ENCODE data around the gene SGK1.
"Not testable (repeated sequence)": the region's sequence is repeated elsewhere in the genome, so short reads cannot be mapped to it uniquely, and the experiment has no call there.

The SGK1 gene

DNA sequence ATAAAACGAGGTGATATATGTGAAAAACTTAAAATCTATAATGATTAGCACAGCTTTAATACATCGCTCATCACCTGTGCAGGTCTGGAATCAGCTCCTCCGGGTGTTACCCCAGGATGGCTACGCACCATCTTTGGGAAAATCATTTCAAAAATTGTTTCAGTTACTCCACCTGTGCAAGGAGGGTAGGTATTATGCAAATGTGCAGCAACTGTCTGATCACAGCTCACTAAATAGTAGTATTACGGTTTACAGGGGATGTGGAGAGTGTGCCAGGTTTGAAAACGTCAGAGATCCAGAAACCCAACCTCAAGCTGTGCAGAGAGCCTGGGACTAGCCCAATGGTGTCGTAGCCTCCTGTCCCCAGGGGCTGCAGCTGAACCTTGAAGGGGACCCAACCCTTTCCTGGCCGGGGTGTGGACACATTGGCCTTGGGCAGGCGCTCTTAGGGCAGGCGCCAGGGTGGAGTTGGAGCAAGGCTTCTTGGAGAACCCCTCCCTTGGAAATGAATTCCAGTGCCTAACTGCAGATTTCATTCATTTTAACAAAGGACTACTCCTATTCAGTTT lies 24.2 kb upstream of the SGK1 start:
- no peak for DNase-seq
- Mint-ChIP-seq H3K9me3 (no peaks in the 10 kb centered on the region), H3K4me1 (ENCODE audit: low read depth) (peaks cover 11% of the 10 kb centered on the region), H3K27ac (no peak overlapping the region), H3K27me3 (no peaks in the 10 kb centered on the region), H3K36me3 (ENCODE audit: low read depth) (no peaks in the 10 kb centered on the region), H3K4me3 (no peak overlapping the region)

DNA sequence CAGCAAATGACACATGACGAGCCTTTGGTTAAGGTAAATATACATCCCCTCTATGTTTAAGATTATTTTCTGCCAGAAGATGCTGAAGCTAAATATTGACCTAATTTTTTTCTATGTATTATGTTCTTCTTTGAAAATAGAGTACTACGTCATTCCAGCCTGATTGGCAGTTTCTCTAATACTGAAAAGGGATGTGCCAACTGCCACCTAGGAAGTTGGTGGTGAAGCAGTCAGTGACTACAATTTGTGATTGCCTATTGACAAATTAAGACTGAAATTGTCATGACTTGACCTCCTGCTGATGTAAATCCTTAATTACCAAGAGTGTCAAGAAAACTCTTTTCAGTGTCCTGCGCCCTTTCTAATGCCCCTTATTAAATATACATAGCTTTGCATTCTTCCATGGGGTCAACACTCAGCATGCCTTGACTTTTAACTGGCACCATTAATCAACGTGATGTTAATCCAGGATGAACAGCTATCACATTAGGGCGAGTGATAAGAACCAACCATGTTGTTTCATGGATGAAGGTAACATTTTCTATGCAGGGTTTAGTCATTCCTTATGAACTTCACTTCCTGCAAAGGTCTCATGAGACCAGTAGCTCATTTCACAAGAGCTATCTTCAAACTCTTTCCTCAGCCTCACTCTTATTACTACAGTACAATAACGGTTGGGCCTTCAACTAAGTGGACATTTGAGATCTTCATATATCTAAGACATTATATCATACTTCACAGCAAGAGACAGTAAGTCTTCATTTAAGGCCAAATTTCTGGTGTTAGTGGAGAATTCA lies 22.5 kb upstream of the SGK1 start:
- DNase-seq = no peak
- no peaks in the 10 kb centered on the region for H3K9me3 Mint-ChIP-seq
- no peak overlapping the region for H3K4me3 Mint-ChIP-seq
- H3K36me3 Mint-ChIP-seq (ENCODE audit: low read depth) = no peaks in the 10 kb centered on the region
- peaks cover 6% of the 10 kb centered on the region for H3K4me1 Mint-ChIP-seq (ENCODE audit: low read depth)
- H3K27ac Mint-ChIP-seq = no peak overlapping the region
- H3K27me3 Mint-ChIP-seq = no peaks in the 10 kb centered on the region

DNA sequence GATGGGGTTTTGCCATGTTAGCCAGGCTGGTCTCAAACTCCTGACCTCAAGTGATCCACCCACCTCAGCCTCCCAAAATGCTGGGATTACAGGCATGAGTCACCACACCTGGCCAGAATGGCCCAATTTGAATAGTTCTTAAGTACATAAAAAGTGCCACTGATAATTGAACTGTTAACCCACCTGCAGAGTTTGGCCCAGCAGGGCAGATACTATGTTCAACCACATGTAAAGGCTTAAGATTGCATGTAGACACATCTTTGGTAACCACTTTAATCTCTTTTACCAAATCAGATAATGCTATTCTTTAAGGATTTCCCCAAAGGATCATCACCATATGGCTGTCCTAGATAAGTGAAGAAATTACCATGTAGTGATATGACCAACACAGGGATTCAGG lies 21.3 kb upstream of the SGK1 start:
- Mint-ChIP-seq H3K4me1 (ENCODE audit: low read depth) (peaks cover 6% of the 10 kb centered on the region), H3K27ac (no peak overlapping the region), H3K36me3 (ENCODE audit: low read depth) (no peaks in the 10 kb centered on the region), H3K4me3 (no peak overlapping the region), H3K9me3 (no peaks in the 10 kb centered on the region), H3K27me3 (no peaks in the 10 kb centered on the region)
- no peak for DNase-seq

DNA sequence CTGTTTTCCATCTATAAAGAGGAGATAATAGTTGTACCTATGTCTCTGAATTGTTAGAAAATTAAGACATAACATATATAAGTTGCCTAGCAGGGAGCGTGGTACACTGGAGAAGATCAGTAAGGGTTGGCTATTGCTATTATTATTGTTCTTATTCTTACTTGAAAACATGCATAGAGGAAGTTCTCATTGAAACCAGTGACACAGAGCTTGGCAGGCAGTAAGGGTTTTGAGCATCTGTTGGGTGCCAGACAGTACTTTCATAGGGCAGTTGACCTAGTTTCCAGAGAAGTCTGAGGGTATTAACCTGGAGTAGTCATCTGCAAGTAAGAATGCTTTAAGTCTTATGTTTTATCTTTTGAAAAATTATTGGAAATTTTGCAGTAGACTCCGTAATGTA lies 13.3 kb upstream of the SGK1 start:
- no peak overlapping the region for H3K4me3 Mint-ChIP-seq

DNA sequence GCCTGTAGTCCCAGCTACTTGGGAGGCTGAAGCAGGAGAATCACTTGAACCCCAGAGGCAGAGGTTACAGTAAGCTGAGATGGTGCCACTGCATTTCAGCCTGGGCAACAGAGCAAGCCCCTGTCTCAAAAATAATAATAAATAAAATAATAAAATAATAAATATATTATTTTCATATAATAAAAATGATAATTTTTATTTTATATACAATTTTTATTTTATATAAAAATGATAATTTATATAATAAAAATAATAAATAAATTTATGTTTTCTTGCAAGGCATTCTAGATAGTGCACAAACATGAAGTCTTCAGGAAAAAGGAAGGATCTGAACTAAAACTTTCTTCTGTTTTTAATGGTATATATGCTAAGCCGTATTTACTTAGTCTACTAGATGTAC lies 12.6 kb upstream of the SGK1 start:
- Mint-ChIP-seq H3K36me3 (ENCODE audit: low read depth) (no peaks in the 10 kb centered on the region), H3K27ac (no peak overlapping the region), H3K27me3 (no peaks in the 10 kb centered on the region), H3K9me3 (peaks cover 6% of the 10 kb centered on the region), H3K4me1 (ENCODE audit: low read depth) (no peaks in the 10 kb centered on the region), H3K4me3 (no peak overlapping the region)
- DNase-seq = no peak

More for the DNA sequence above, 13.3 kb upstream of the SGK1 start:
- Mint-ChIP-seq H3K9me3 (peaks cover 2% of the 10 kb centered on the region), H3K4me1 (ENCODE audit: low read depth) (no peaks in the 10 kb centered on the region), H3K36me3 (ENCODE audit: low read depth) (no peaks in the 10 kb centered on the region), H3K27me3 (no peaks in the 10 kb centered on the region), H3K27ac (no peak overlapping the region)
- DNase-seq = no peak

DNA sequence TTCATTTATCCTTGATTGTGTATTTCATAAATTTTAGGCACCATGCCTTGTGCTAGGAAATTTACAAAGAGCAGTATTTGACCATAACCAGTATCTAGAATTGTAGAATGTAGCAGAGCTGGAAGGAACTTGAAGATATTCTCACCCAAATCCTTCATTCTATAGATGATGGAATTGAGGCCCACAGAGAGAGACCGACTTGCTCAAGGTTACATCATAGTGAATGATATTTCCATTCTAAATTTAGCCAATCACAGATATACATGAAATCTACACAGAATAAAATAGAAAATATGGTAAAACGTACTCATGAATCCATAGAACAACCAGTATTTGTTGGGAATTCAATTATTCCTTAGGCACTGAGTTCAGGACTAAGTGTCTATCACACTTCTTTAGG lies 10.9 kb upstream of the SGK1 start:
- Mint-ChIP-seq H3K4me3 (no peak overlapping the region), H3K27me3 (no peaks in the 10 kb centered on the region), H3K9me3 (peaks cover 8% of the 10 kb centered on the region), H3K4me1 (ENCODE audit: low read depth) (peaks cover under 1% of the 10 kb centered on the region), H3K27ac (no peak overlapping the region), H3K36me3 (ENCODE audit: low read depth) (no peaks in the 10 kb centered on the region)
- DNase-seq = no peak

DNA sequence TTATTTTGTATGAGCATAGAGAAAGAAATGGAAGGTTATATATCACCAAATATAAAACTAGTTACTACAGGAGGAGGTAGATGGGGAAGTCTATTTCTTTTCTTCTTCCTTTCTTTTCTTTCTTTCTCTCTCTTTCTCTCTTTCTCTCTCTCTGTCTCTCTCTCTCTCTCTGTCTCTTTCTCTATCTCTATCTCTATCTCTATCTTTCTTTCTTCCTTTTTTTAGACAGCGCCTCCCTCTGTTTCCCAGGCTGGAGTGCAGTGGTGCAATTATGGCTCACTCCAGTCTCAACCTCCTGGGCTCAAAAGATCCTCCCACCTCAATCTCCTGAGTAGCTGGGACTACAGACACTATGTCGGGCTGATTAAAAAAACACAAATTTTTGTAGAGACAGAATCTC lies 10.2 kb upstream of the SGK1 start:
- no peaks in the 10 kb centered on the region for H3K27me3 Mint-ChIP-seq
- no peak overlapping the region for H3K27ac Mint-ChIP-seq
- peaks cover 6% of the 10 kb centered on the region for H3K4me1 Mint-ChIP-seq (ENCODE audit: low read depth)
- H3K9me3 Mint-ChIP-seq = peaks cover 8% of the 10 kb centered on the region
- no peaks in the 10 kb centered on the region for H3K36me3 Mint-ChIP-seq (ENCODE audit: low read depth)
- H3K4me3 Mint-ChIP-seq = no peak overlapping the region
- DNase-seq = no peak

DNA sequence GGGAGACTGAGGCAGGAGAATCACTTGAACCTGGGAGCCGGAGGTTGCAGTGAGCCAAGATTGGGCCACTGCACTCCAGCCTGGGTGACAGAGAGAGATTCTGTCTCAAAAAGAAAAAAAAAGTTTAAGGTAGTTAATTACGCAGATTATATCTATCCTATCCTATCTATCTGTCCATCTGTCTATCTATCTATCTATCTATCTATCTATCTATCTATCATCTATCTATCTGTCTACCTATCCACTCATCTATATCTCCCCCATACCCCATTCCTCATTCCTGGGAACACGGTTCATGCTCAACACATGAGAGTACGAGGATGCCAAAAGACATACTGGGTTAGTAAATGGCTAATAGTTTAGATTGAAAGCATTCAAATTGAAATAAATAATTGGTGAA lies 8.3 kb upstream of the SGK1 start:
- H3K4me1 Mint-ChIP-seq (ENCODE audit: low read depth); H3K27me3 Mint-ChIP-seq; H3K27ac Mint-ChIP-seq; H3K36me3 Mint-ChIP-seq (ENCODE audit: low read depth); H3K4me3 Mint-ChIP-seq; H3K9me3 Mint-ChIP-seq; DNase-seq: not testable (repeated sequence)

DNA sequence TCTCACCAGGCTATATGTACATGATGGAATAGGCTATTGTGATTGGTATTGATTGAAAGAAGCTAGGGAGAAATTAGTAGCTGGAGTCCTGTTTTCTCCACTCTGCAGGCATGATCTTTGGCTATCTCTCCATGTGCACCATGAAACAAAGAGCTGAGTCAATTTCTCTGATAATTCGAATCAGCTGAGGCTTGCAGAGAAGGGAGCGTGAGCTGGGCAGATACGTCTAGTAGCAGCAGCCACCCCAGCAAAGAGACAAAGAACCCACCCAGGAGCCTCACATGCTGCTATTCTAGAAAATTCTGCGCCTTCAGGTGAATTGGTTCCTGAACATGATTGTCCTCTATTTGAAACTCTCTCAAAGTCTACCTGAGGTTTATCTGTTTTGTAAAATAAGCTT lies 6.9 kb upstream of the SGK1 start:
- no peak for DNase-seq
- Mint-ChIP-seq H3K9me3 (peaks cover 8% of the 10 kb centered on the region), H3K4me1 (ENCODE audit: low read depth) (peaks cover 6% of the 10 kb centered on the region), H3K27ac (no peak overlapping the region), H3K4me3 (no peak overlapping the region), H3K27me3 (peaks cover 2% of the 10 kb centered on the region), H3K36me3 (ENCODE audit: low read depth) (no peaks in the 10 kb centered on the region)

DNA sequence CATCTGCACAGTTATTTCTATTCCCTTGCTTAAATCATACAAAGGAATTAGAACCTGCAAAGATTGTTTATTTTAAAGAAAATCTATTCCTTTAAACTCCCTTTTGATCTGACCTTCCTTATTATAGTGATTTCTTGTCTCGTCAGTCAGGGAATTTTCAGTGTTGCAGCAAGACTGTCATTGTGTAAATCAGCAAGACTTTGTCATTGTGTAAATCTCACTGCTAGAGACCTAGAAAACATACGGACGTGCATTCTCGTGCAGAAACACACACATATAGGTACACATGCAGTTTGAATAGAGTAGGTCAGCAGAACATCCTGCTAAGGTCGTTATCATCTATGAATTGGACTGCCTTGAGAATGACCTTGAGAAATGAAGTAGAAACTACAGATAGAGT lies 6.2 kb upstream of the SGK1 start:
- Mint-ChIP-seq H3K27me3 (peaks cover 5% of the 10 kb centered on the region), H3K36me3 (ENCODE audit: low read depth) (no peaks in the 10 kb centered on the region), H3K4me3 (no peak overlapping the region), H3K4me1 (ENCODE audit: low read depth) (peaks cover 6% of the 10 kb centered on the region), H3K27ac (no peak overlapping the region), H3K9me3 (peaks cover 8% of the 10 kb centered on the region)
- DNase-seq = no peak

DNA sequence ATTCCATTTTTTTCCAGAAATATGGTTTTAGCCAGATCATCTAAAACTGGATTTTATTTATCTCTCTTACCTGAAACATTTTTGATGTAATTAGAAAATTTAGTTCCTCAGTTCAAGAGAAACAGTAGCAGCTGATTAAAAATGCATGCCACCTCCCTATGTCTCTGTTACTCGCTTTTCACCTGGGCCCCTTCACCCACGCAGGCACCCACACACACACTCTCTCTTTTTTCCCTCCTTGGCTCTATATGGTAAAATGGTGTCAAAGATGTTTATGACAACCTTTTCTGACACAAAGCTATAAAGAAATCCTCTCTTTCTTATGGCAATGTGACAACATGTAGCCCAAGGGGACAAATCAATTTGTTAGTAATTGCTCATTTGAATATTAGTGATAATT lies 5.8 kb upstream of the SGK1 start:
- Mint-ChIP-seq H3K27ac (no peak overlapping the region), H3K36me3 (ENCODE audit: low read depth) (no peaks in the 10 kb centered on the region), H3K27me3 (peaks cover 10% of the 10 kb centered on the region), H3K4me1 (ENCODE audit: low read depth) (peaks cover 6% of the 10 kb centered on the region), H3K9me3 (peaks cover 8% of the 10 kb centered on the region), H3K4me3 (no peak overlapping the region)
- no peak for DNase-seq

DNA sequence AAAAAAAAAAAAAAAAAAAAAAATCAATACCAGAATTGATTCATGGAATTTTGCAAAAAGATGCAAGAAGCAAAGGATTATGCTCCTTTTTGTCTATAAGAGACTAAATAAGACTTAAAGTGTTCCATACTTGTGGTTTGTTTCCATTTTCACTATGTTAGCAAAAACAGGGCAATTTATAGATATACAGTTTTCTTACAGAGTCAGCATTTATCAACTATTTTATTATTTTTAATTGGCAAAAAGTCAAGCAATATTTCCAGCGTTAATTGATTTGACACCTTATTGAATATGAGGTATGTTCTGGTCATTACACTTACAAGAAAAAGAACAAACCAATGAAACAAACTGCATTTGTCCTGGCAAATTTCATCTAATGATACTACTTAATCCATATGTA lies 5.4 kb upstream of the SGK1 start:
- Mint-ChIP-seq H3K27me3 (peaks cover 12% of the 10 kb centered on the region), H3K9me3 (peaks cover 8% of the 10 kb centered on the region), H3K27ac (no peak overlapping the region), H3K4me3 (no peak overlapping the region), H3K4me1 (ENCODE audit: low read depth) (peaks cover 7% of the 10 kb centered on the region), H3K36me3 (ENCODE audit: low read depth) (no peaks in the 10 kb centered on the region)
- DNase-seq = no peak

DNA sequence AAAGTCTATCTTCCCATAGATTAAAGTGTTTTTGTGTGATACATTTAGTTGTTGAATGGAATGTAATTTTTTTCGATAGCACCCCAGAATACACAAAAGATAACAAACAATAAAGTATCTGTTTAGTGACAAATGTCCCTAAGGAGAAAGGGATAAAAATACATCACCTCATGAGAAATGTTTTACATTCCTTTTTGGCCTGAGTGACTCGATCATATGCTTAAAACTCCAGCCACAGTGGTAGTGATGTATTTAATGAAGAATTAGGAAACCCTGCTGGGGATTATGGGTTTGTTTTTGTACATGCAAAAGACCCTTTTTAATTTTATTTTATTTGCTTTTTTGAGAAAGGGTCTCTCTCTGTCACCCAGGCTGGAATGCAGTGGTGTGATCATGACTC lies 4.3 kb upstream of the SGK1 start:
- H3K27ac Mint-ChIP-seq = no peak overlapping the region
- H3K9me3 Mint-ChIP-seq = peaks cover 8% of the 10 kb centered on the region
- no peak overlapping the region for H3K4me3 Mint-ChIP-seq
- H3K4me1 Mint-ChIP-seq (ENCODE audit: low read depth) = peaks cover 18% of the 10 kb centered on the region
- no peak for DNase-seq
- peaks cover 22% of the 10 kb centered on the region for H3K27me3 Mint-ChIP-seq
- no peaks in the 10 kb centered on the region for H3K36me3 Mint-ChIP-seq (ENCODE audit: low read depth)

DNA sequence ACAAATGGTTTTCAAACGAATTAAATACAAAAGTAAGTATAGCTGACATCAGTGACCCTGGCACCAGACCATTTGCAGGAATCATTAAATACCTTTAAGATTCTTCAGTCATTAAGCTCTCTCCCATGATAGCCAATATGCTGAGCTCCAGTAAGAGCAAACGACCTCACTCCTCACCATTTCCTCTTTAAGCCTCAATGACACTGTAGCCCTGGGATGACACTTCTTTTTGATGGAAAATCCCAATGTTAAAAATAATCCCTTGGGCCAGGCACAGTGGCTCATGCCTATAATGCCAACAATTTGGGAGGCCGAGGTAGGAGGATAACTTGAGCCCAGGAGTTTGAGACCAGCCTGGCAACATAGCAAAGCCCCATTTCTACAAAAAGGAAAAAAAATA lies 3.3 kb upstream of the SGK1 start:
- Mint-ChIP-seq H3K27ac (no peak overlapping the region), H3K4me3 (no peak overlapping the region), H3K27me3 (peaks cover 28% of the 10 kb centered on the region), H3K36me3 (ENCODE audit: low read depth) (no peaks in the 10 kb centered on the region), H3K4me1 (ENCODE audit: low read depth) (peaks cover 24% of the 10 kb centered on the region), H3K9me3 (peaks cover 6% of the 10 kb centered on the region)
- DNase-seq = no peak

DNA sequence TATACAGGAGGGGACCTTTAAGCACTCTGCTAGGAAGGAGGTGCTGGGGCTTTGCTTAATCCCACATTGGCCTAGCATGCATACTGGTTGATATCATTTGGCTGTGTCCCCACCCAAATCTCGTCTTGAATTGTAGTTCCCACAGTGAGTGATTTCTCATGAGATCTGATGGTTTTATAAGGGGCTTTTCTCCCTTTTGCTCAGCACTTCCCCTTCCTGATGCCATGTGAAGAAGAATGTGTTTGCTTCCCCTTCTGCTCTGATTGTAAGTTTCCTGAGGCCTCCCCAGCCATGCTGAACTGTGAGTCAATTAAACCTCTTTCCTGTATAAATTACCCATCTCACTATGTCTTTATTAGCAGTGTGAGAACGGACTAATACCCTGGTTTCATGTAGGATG lies 1.8 kb upstream of the SGK1 start:
- peaks cover 28% of the 10 kb centered on the region for H3K27me3 Mint-ChIP-seq

DNA sequence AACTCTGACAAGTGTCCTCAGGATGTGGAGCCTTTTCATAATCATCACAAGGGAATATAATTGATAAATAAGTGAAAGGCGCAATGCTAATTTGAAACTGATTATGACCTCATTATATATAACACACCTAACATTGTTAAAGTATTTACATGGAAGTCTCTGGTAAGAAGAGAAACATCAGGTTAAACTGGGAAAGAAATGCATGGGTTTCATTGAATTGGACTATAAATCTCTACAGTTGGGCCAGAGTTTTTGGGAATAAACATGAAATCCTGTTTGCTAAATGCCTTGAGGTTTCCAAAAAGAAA lies 1.0 kb upstream of the SGK1 start:
- Mint-ChIP-seq H3K4me1 (ENCODE audit: low read depth) (peaks cover 28% of the 10 kb centered on the region), H3K27ac (no peak overlapping the region), H3K27me3 (peaks cover 28% of the 10 kb centered on the region), H3K4me3 (no peak overlapping the region), H3K9me3 (no peaks in the 10 kb centered on the region), H3K36me3 (ENCODE audit: low read depth) (no peaks in the 10 kb centered on the region)
- no peak for DNase-seq

More for the DNA sequence above, 1.8 kb upstream of the SGK1 start:
- not testable (repeated sequence) for H3K27ac Mint-ChIP-seq; H3K4me3 Mint-ChIP-seq; H3K36me3 Mint-ChIP-seq (ENCODE audit: low read depth); H3K9me3 Mint-ChIP-seq; DNase-seq
- peaks cover 28% of the 10 kb centered on the region for H3K4me1 Mint-ChIP-seq (ENCODE audit: low read depth)

Data from activated T-cell treated with anti-CD3 and anti-CD28 coated beads, Interleukin-2, amount 50 U/mL, for 24 hours (primary cell).